Tibial artery (tissue), 4 donors: ENCODE data around the gene ACVR1B.

Experiments
- DNase-seq, 2 donors: peaks; one replicate each; pipeline ENCODE4 v3.0.0-alpha.2; 2019
- H3K27ac ChIP-seq, 2 donors: fragments of 200-600 bp; sonication (generic) in 1 of 2; 1 replicate in 1 of 2; 2 replicates in 1 of 2; pipeline ENCODE4 v1.5.1; 2018 to 2019; ENCODE audit warnings: mild to moderate bottlenecking in 1 of 2
- H3K27me3 ChIP-seq, 2 donors: fragments of 200-600 bp; sonication (generic) in 1 of 2; one replicate each; pipeline versions ENCODE4 v1.5.1 to v1.6.0; 2016 to 2019
- H3K36me3 ChIP-seq, 3 donors: fragments of 200-600 bp; sonication (generic) in 2 of 3; one replicate each; pipeline ENCODE4 v1.5.1; 2016 to 2019; ENCODE audit warnings: mild to moderate bottlenecking in 2 of 3
- H3K4me1 ChIP-seq, 4 donors: fragments of 200-600 bp; sonication (generic) in 2 of 4; 1 replicate in 3 of 4; 2 replicates in 1 of 4; pipeline ENCODE4 v1.5.1; 2016 to 2019
- H3K4me3 ChIP-seq, 2 donors: fragments of 200-600 bp; sonication (generic) in 1 of 2; 1 replicate in 1 of 2; 2 replicates in 1 of 2; pipeline ENCODE4 v1.5.1; 2018 to 2019; ENCODE audit warnings: mild to moderate bottlenecking in 2 of 2
- H3K9me3 ChIP-seq, 3 donors: fragments of 200-600 bp; sonication (generic) in 1 of 3; one replicate each; pipeline ENCODE4 v1.5.1; 2016 to 2019
- CTCF ChIP-seq, 2 experiments: fragments of 200-600 bp in 1 of 2; fragments of 450-650 bp in 1 of 2; IDR thresholded peaks; one replicate each; pipeline ENCODE4 v1.5.1; 2017 to 2019; ENCODE audit warnings: antibody characterized with exemption in 2 of 2, mild to moderate bottlenecking in 1 of 2, moderate library complexity in 1 of 2
- intact Hi-C: fragments of 100-400 bp; cut with DNase I; formaldehyde crosslinking; loops from one replicate; pipeline ENCODE4 v1.15.0; 2023; ENCODE audit warnings: low total_unique reads

ACVR1B gene

GRCh38 chr12:51951199-51951842 is at the start of gene ACVR1B:
Gene ACVR1B (plus strand): TSS chr12:51951699. CDS start chr12:51951744, 45 bp downstream.
- Histone ChIP-seq H3K27ac (peak within 1 kb of the TSS; percentile 95 to 98), H3K4me1 (peaks cover 0 to 36% (median 26%) of the 10 kb centered on the region in 4 donors), H3K27me3 (no peaks in the 10 kb centered on the region), H3K9me3 (no peaks in the 10 kb centered on the region), H3K4me3 (peak within 1 kb of the TSS; percentile 99), H3K36me3 (no peaks in the 10 kb centered on the region)
- no peak for TF ChIP-seq CTCF (IDR thresholded peaks at IDR 0.05)
- intact Hi-C loops, result no loop called here
- peak; percentile 92 to 95 for DNase-seq

GRCh38 chr12:51901881-51902280 is 49.6 kb upstream of the ACVR1B start:
- peaks cover 0 to 21% of the 10 kb centered on the region in 2 donors for H3K27me3 ChIP-seq
- TF ChIP-seq CTCF (IDR thresholded peaks at IDR 0.05), result no peak
- no peak overlapping the region for H3K27ac ChIP-seq
- DNase-seq, result peak in 1 of 2 donors; percentile 9
- H3K36me3 ChIP-seq, result no peaks in the 10 kb centered on the region
- no peak overlapping the region for H3K4me3 ChIP-seq
- no peaks in the 10 kb centered on the region for H3K9me3 ChIP-seq
- peaks cover 0 to 15% (median 7%) of the 10 kb centered on the region in 4 donors for H3K4me1 ChIP-seq
- intact Hi-C loops, result no loop called here

GRCh38 chr12:51904951-51905470 is 46.5 kb upstream of the ACVR1B start:
- peaks cover 0 to 27% (median 15%) of the 10 kb centered on the region in 4 donors for H3K4me1 ChIP-seq
- peak overlapping the region; percentile 64 to 73 for H3K27ac ChIP-seq
- peak; percentile 32 to 65 for DNase-seq
- intact Hi-C loops, result no loop called here
- peaks cover 0 to 32% of the 10 kb centered on the region in 2 donors for H3K27me3 ChIP-seq
- H3K9me3 ChIP-seq, result no peaks in the 10 kb centered on the region
- H3K36me3 ChIP-seq, result no peaks in the 10 kb centered on the region
- no peak for TF ChIP-seq CTCF (IDR thresholded peaks at IDR 0.05)
- no peak overlapping the region for H3K4me3 ChIP-seq

- Histone ChIP-seq H3K4me3 (no peak overlapping the region), H3K9me3 (no peaks in the 10 kb centered on the region), H3K36me3 (no peaks in the 10 kb centered on the region), H3K27ac (peak overlapping the region; percentile 64 to 73), H3K27me3 (peaks cover 0 to 29% of the 10 kb centered on the region in 2 donors), H3K4me1 (peaks cover 0 to 34% (median 18%) of the 10 kb centered on the region in 4 donors)
- peak; percentile 80 to 91 for DNase-seq
- no peak for TF ChIP-seq CTCF (IDR thresholded peaks at IDR 0.05)
- intact Hi-C loops, result no loop called here
These were observed 45.7 kb upstream of the ACVR1B start for GRCh38 chr12:51905471-51906429.

- H3K36me3 ChIP-seq, result no peaks in the 10 kb centered on the region
- H3K9me3 ChIP-seq, result no peaks in the 10 kb centered on the region
- peak; percentile 19 to 65 for DNase-seq
- H3K27me3 ChIP-seq, result peaks cover 0 to 29% of the 10 kb centered on the region in 2 donors
- TF ChIP-seq CTCF (IDR thresholded peaks at IDR 0.05), result no peak
- H3K4me1 ChIP-seq, result peaks cover 0 to 38% (median 22%) of the 10 kb centered on the region in 4 donors
- peak overlapping the region; percentile 47 to 56 for H3K4me3 ChIP-seq
- intact Hi-C loops, result no loop called here
- peak overlapping the region; percentile 64 to 73 for H3K27ac ChIP-seq
These were observed 44.9 kb upstream of the ACVR1B start for GRCh38 chr12:51906430-51907082.
